Heart left ventricle (tissue), 16 donors: ENCODE results near the gene CLCA1. TPM values are rescaled to one million over a fixed set of nuclear protein-coding genes. Genes with fewer than 3 reads are reported as not detected.

Experiments used
- ATAC-seq, 4 donors: fragments of 200-7000 bp; cut with Tn5 transposase; one replicate each; pipeline ENCODE4 v1.9.1; 2020 to 2022; ENCODE audit warnings: moderate library complexity in 4 of 4, mild to moderate bottlenecking in 3 of 4, moderate number of reproducible peaks in 1 of 4
- DNase-seq, 5 donors: peaks; one replicate each; pipeline ENCODE4 v3.0.0-alpha.2; 2020
- H3K27ac ChIP-seq, 12 donors: fragments of 200-600 bp; sonication (generic) in 4 of 12; one replicate each; pipeline versions ENCODE4 v1.5.0 to v1.8.0; 2016 to 2022; ENCODE audit warnings: mild to moderate bottlenecking in 2 of 12
- H3K27me3 ChIP-seq, 9 donors: fragments of 200-600 bp; sonication (generic) in 2 of 9; one replicate each; pipeline versions ENCODE4 v1.5.1 to v1.8.0; 2016 to 2022; ENCODE audit warnings: mild to moderate bottlenecking in 3 of 9
- H3K36me3 ChIP-seq, 9 donors: fragments of 200-600 bp; sonication (generic) in 2 of 9; one replicate each; pipeline versions ENCODE4 v1.5.0 to v1.8.0; 2018 to 2022; ENCODE audit warnings: mild to moderate bottlenecking in 2 of 9
- H3K4me1 ChIP-seq, 12 donors: fragments of 200-600 bp; sonication (generic) in 4 of 12; one replicate each; pipeline versions ENCODE4 v1.5.0 to v1.8.0; 2016 to 2022; ENCODE audit warnings: mild to moderate bottlenecking in 3 of 12
- H3K4me3 ChIP-seq, 12 donors: fragments of 200-600 bp; sonication (generic) in 4 of 12; one replicate each; pipeline versions ENCODE4 v1.5.0 to v1.8.0; 2017 to 2022; ENCODE audit warnings: mild to moderate bottlenecking in 9 of 12, moderate library complexity in 4 of 12
- H3K9me3 ChIP-seq, 12 donors: fragments of 200-600 bp; sonication (generic) in 4 of 12; one replicate each; pipeline versions ENCODE4 v1.5.0 to v1.8.0; 2016 to 2022; ENCODE audit warnings: mild to moderate bottlenecking in 1 of 12
- CTCF ChIP-seq, 12 donors: fragments of 200-600 bp; sonication (generic) in 4 of 12; IDR thresholded peaks; one replicate each; pipeline versions ENCODE4 v1.5.0 to v1.8.0; 2018 to 2022; ENCODE audit warnings: antibody characterized with exemption in 12 of 12, mild to moderate bottlenecking in 5 of 12
- POLR2A ChIP-seq, 2 donors: fragments of 450-650 bp; IDR thresholded peaks; one replicate each; pipeline ENCODE4 v1.6.1; 2017; ENCODE audit warnings: antibody characterized with exemption in 2 of 2, mild to moderate bottlenecking in 2 of 2, moderate library complexity in 2 of 2
- WGBS, 4 donors: extraction: QIAGEN DNeasy Blood & Tissue Kit in 2 of 4; methylation state at CpG; one replicate each; pipeline versions ENCODE4 v1.1.5 to v1.1.7; 2013 to 2018; 5-methylcytosine and 5-hydroxymethylcytosine counted together
- intact Hi-C, 10 donors: fragments of 100-400 bp; cut with DNase I; formaldehyde crosslinking; loops; one replicate each; pipeline versions ENCODE4 v1.11.1 to v1.14.2; 2022
- polyA plus RNA-seq, 2 donors: library from polyadenylated mRNA; stranded (reverse); fragments of 200-250 nt; gene quantifications; one replicate each; pipeline ENCODE4 v1.2.3, GENCODE V29; 2013
- total RNA-seq, 9 donors: library from RNA; depleted of rRNA in 2 of 9; stranded (reverse); fragments of >200 nt in 2 of 9; fragmentation: NEBNext Ultra II Directional in 3 of 9; extraction: Animal tissue kit (Norgen Biotek cat#: 25700) in 3 of 9; gene quantifications; one replicate each; pipeline versions ENCODE4 v1.1.0 to v1.2.4, GENCODE V29; 2016 to 2023
- donor health status: ischemic (EF 13 %, LVEDD 7.1; RV severe dilation, severe dysfunction).
- donor health status: healthy with polysubstance abuse.
- donor health status: DM: no; HTN: yes; CAD: no.
- donor health status: DM: no; HTN: no; CAD: no.
- donor health status: ischemic (EF 25% LVEDD 6.9; RV normal size, moderate dysfunction).
- donor health status: ischemic (EF 25% LVEDD 5.7; RV mildly dilated, moderate dysfunction).
- donor health status: healthy.
- donor health status: DM: yes; HTN: yes; CAD: no.
- donor health status: ischemic (EF 35%, LVEDD 5.7; RV mildly dilated, moderate dysfunction).
- donor health status: nonischemic (EF 11% LVEDD 7.7; RV severe dilation, severe dysfunction).
- donor health status: DM: yes; HTN: yes; CAD: no.
- donor health status: PGD.
- donor health status: ischemic (EF 29% LVEDD 5.4; RV normal size, mild dysfunction).
- donor health status: nonischemic (EF 23%, LVEDD 6.1; RV moderate dilation, normal function).

CLCA1 gene
- total and polyA plus RNA-seq, 11 donors, result 0.06 to 0.07 TPM; not detected in 9

GRCh38 chr1:86487131-86487810 is 18.5 kb downstream of the CLCA1 start:
- Histone ChIP-seq H3K9me3 (no peaks in the 10 kb centered on the region), H3K27ac (peak overlapping the region in 9 of 12 donors; percentile 16 to 75 (median 62)), H3K4me1 (peaks cover 0 to 4% (median 0%) of the 10 kb centered on the region in 12 donors), H3K4me3 (no peak overlapping the region), H3K36me3 (no peaks in the 10 kb centered on the region), H3K27me3 (no peaks in the 10 kb centered on the region)
- intact Hi-C loops, result loop anchor here in 2 of 10 donors (10.0 kb wide), 1 partner anchor 208 kb away; no protein-coding TSS in a partner anchor
- 62 to 80% (median 72%) methylated on average over 4 of the region's 4 CpGs for WGBS, 4 donors
- peak; percentile 87 to 92 (median 89) for ATAC-seq
- TF ChIP-seq CTCF (IDR thresholded peaks at IDR 0.05) (no peak), POLR2A (IDR thresholded peaks at IDR 0.05) (no peak)
- DNase-seq, result peak; percentile 59 to 75 (median 62)

GRCh38 chr1:86487811-86488141 is 19.0 kb downstream of the CLCA1 start:
- H3K4me1 ChIP-seq, result peaks cover 0 to 4% (median 0%) of the 10 kb centered on the region in 12 donors
- H3K27ac ChIP-seq, result peak overlapping the region in 8 of 12 donors; percentile 9 to 75 (median 63)
- WGBS, 4 donors, result 89 to 91% (median 90%) methylated on average over 4 of the region's 4 CpGs
- TF ChIP-seq CTCF (IDR thresholded peaks at IDR 0.05), result no peak
- TF ChIP-seq POLR2A (IDR thresholded peaks at IDR 0.05), result no peak
- intact Hi-C loops, result loop anchor here in 2 of 10 donors (10.0 kb wide), 1 partner anchor 207 kb away; no protein-coding TSS in a partner anchor
- H3K27me3 ChIP-seq, result no peaks in the 10 kb centered on the region
- DNase-seq (no peak), ATAC-seq (peak; percentile 42 to 56 (median 51))
- no peaks in the 10 kb centered on the region for H3K36me3 ChIP-seq
- no peak overlapping the region for H3K4me3 ChIP-seq
- no peaks in the 10 kb centered on the region for H3K9me3 ChIP-seq

- intact Hi-C loops, result loop anchor here in 2 of 10 donors (10.0 kb wide), 1 partner anchor 205 kb away; no protein-coding TSS in a partner anchor
- Histone ChIP-seq H3K27me3 (no peaks in the 10 kb centered on the region), H3K4me3 (no peak overlapping the region), H3K4me1 (peaks cover 0 to 4% (median 0%) of the 10 kb centered on the region in 12 donors), H3K9me3 (no peaks in the 10 kb centered on the region), H3K36me3 (no peaks in the 10 kb centered on the region), H3K27ac (no peak overlapping the region)
- DNase-seq (no peak), ATAC-seq (no peak)
- TF ChIP-seq CTCF (IDR thresholded peaks at IDR 0.05) (no peak), POLR2A (IDR thresholded peaks at IDR 0.05) (no peak)
- 47 to 53% (median 50%) methylated on average over 2 of the region's 2 CpGs for WGBS, 4 donors
Measured at GRCh38 chr1:86489242-86489878, 20.6 kb downstream of the CLCA1 start.

GRCh38 chr1:86491171-86491950 is 22.6 kb downstream of the CLCA1 start:
- Histone ChIP-seq H3K4me3 (no peak overlapping the region), H3K27me3 (no peaks in the 10 kb centered on the region), H3K4me1 (peaks cover 0 to 4% (median 0%) of the 10 kb centered on the region in 12 donors), H3K9me3 (no peaks in the 10 kb centered on the region), H3K36me3 (no peaks in the 10 kb centered on the region), H3K27ac (peak overlapping the region in 5 of 12 donors; percentile 19 to 61 (median 41))
- intact Hi-C loops, result no loop called here
- TF ChIP-seq POLR2A (IDR thresholded peaks at IDR 0.05) (no peak), CTCF (IDR thresholded peaks at IDR 0.05) (no peak)
- WGBS, 4 donors, result 73 to 80% (median 78%) methylated on average over 2 of the region's 2 CpGs
- DNase-seq (no peak), ATAC-seq (no peak)
